NCI-H2196 (cell line): Measurements from ENCODE around the gene PADI2.

Source experiments
- DNase-seq: peaks from one replicate; lab custom pipeline; 2025; ENCODE audit not compliant: unreplicated experiment; lab: John Stamatoyannopoulos, UW

PADI2 gene

GRCh38 chr1:17059391-17060305, 59.6 kb downstream of the PADI2 start:
- DNase-seq, result peak; percentile 79

GRCh38 chr1:17056551-17056950, 62.7 kb downstream of the PADI2 start:
- DNase-seq, result no peak

- DNase-seq, result no peak
Observed at GRCh38 chr1:17055801-17056200, 63.5 kb downstream of the PADI2 start.

- peak; percentile 97 for DNase-seq
Observed at GRCh38 chr1:17053685-17054410, 65.4 kb downstream of the PADI2 start, which contains the start of gene SDHB. Gene SDHB, minus strand, starts transcription at chr1:17054032. Its CDS starts 13 bp downstream, at chr1:17054019.

GRCh38 chr1:17053086-17053684, 66.1 kb downstream of the PADI2 start:
- DNase-seq, result no peak

- no peak for DNase-seq
Observed at GRCh38 chr1:17052641-17053040, 66.6 kb downstream of the PADI2 start.

- no peak for DNase-seq
Observed at GRCh38 chr1:17052038-17052437, 67.2 kb downstream of the PADI2 start.

- DNase-seq, result no peak
Observed at GRCh38 chr1:17047924-17048323, 71.3 kb downstream of the PADI2 start.

- DNase-seq, result no peak
Observed at GRCh38 chr1:17046334-17046657, 73.0 kb downstream of the PADI2 start.

GRCh38 chr1:17045634-17046333, 73.5 kb downstream of the PADI2 start:
- peak; percentile 60 for DNase-seq

- DNase-seq, result no peak
Observed at GRCh38 chr1:17045150-17045549, 74.1 kb downstream of the PADI2 start.

GRCh38 chr1:17043676-17044075, 75.6 kb downstream of the PADI2 start:
- no peak for DNase-seq

GRCh38 chr1:17040135-17040534, 79.1 kb downstream of the PADI2 start:
- no peak for DNase-seq

- DNase-seq, result no peak
Observed at GRCh38 chr1:17039522-17039921, 79.7 kb downstream of the PADI2 start.

GRCh38 chr1:17033481-17033880, 85.8 kb downstream of the PADI2 start:
- DNase-seq, result no peak

GRCh38 chr1:17032741-17033140, 86.5 kb downstream of the PADI2 start:
- no peak for DNase-seq

GRCh38 chr1:17031436-17031835, 87.8 kb downstream of the PADI2 start:
- DNase-seq, result no peak

- no peak for DNase-seq
Observed at GRCh38 chr1:17030206-17030605, 89.0 kb downstream of the PADI2 start.

- DNase-seq, result no peak
Observed at GRCh38 chr1:17028662-17029188, 90.5 kb downstream of the PADI2 start.

- peak; percentile 35 for DNase-seq
Observed at GRCh38 chr1:17027900-17028299, 91.4 kb downstream of the PADI2 start.

- no peak for DNase-seq
Observed at GRCh38 chr1:17027403-17027802, 91.8 kb downstream of the PADI2 start.
